Measurements from ENCODE around the gene PRAC2.

PRAC2 gene

GRCh38 chr17:48733632-48734328, 10.8 kb downstream of the PRAC2 start:
- no peak for DNase-seq (ENCODE audit: low read depth in 2 of 2)

GRCh38 chr17:48734333-48735061, 11.5 kb downstream of the PRAC2 start:
- no peak for DNase-seq (ENCODE audit: low read depth in 2 of 2)

GRCh38 chr17:48735062-48735351, 12.0 kb downstream of the PRAC2 start:
- DNase-seq (ENCODE audit: low read depth in 2 of 2) = no peak

GRCh38 chr17:48737330-48738043, 14.5 kb downstream of the PRAC2 start:
- DNase-seq (ENCODE audit: low read depth in 2 of 2) = no peak

- no peak for DNase-seq (ENCODE audit: low read depth in 2 of 2)
These were observed 15.4 kb downstream of the PRAC2 start for GRCh38 chr17:48738424-48738802.

GRCh38 chr17:48738803-48739526, 16.0 kb downstream of the PRAC2 start:
- DNase-seq (ENCODE audit: low read depth in 2 of 2) = no peak

- no peak for DNase-seq (ENCODE audit: low read depth in 2 of 2)
These were observed 17.6 kb downstream of the PRAC2 start for GRCh38 chr17:48740537-48740936.

GRCh38 chr17:48745381-48746275, 22.6 kb downstream of the PRAC2 start:
- no peak for DNase-seq (ENCODE audit: low read depth in 2 of 2)

- DNase-seq (ENCODE audit: low read depth in 2 of 2) = no peak
These were observed 24.0 kb downstream of the PRAC2 start for GRCh38 chr17:48746916-48747444.

- no peak for DNase-seq (ENCODE audit: low read depth in 2 of 2)
These were observed 24.7 kb downstream of the PRAC2 start for GRCh38 chr17:48747445-48748363.

- DNase-seq (ENCODE audit: low read depth in 2 of 2) = no peak
These were observed 26.0 kb downstream of the PRAC2 start for GRCh38 chr17:48748718-48749566.

GRCh38 chr17:48749621-48750553, 26.9 kb downstream of the PRAC2 start:
- DNase-seq (ENCODE audit: low read depth in 2 of 2) = no peak

GRCh38 chr17:48751172-48751571, 28.2 kb downstream of the PRAC2 start:
- DNase-seq (ENCODE audit: low read depth in 2 of 2) = no peak

GRCh38 chr17:48751733-48752398, 28.9 kb downstream of the PRAC2 start:
- no peak for DNase-seq (ENCODE audit: low read depth in 2 of 2)

- no peak for DNase-seq (ENCODE audit: low read depth in 2 of 2)
These were observed 29.7 kb downstream of the PRAC2 start for GRCh38 chr17:48752399-48753288.

- no peak for DNase-seq (ENCODE audit: low read depth in 2 of 2)
These were observed 31.0 kb downstream of the PRAC2 start for GRCh38 chr17:48753794-48754499.

All from activated CD4-positive, alpha-beta T cell treated with anti-CD3 and anti-CD28 coated beads for 24 hours (primary cell).